ENCODE results near the gene LAMB4.

The LAMB4 gene

GRCh38 chr7:107998660-107999480 lies 131.3 kb downstream of the LAMB4 start:
- Histone ChIP-seq H4K8ac (ENCODE audit: low read depth, low read length) (no peak overlapping the region), H3K23ac (ENCODE audit: low read length) (no peak overlapping the region), H3K4me3 (ENCODE audit: low read length) (no peak overlapping the region), H2BK120ac (ENCODE audit: low read depth, low read length) (no peak overlapping the region), H3K36me3 (ENCODE audit: control insufficient read depth, insufficient read depth, low read length) (no peaks in the 10 kb centered on the region), H4K5ac (ENCODE audit: low read length) (no peak overlapping the region), H3K27ac (ENCODE audit: low read depth, low read length) (no peak overlapping the region), H3K18ac (ENCODE audit: low read length) (no peak overlapping the region), H3K4me1 (ENCODE audit: control insufficient read depth, low read depth, low read length) (peaks cover 4% of the 10 kb centered on the region), H2BK5ac (ENCODE audit: low read length) (no peak overlapping the region), H2AK5ac (ENCODE audit: low read length) (no peak overlapping the region), H2BK15ac (replicated peaks; ENCODE audit: low read depth) (no peak overlapping the region), H3K9ac (ENCODE audit: low read length) (no peak overlapping the region), H3K56ac (ENCODE audit: low read length) (no peak overlapping the region), H3K27me3 (ENCODE audit: insufficient read depth, low read length, poor library complexity) (no peaks in the 10 kb centered on the region), H3K79me1 (ENCODE audit: low read length) (peaks cover 2% of the 10 kb centered on the region), H3K4ac (ENCODE audit: low read depth, low read length) (no peak overlapping the region), H3K79me2 (ENCODE audit: control insufficient read depth, insufficient read depth, low read length) (no peaks in the 10 kb centered on the region), H3K4me2 (ENCODE audit: low read length) (no peak overlapping the region)
- no CpG with 5 or more reads among the region's 3 CpGs for WGBS (ENCODE audit: extremely low coverage, insufficient coverage, low lambda C conversion rate)
- DNase-seq: no peak

- peaks cover 4% of the 10 kb centered on the region for H3K4me1 ChIP-seq (ENCODE audit: control insufficient read depth, low read depth, low read length)
- no CpG with 5 or more reads among the region's 2 CpGs for WGBS (ENCODE audit: extremely low coverage, insufficient coverage, low lambda C conversion rate)
- H4K8ac ChIP-seq (ENCODE audit: low read depth, low read length): no peak overlapping the region
- H3K4ac ChIP-seq (ENCODE audit: low read depth, low read length): no peak overlapping the region
- no peak overlapping the region for H3K4me3 ChIP-seq (ENCODE audit: low read length)
- no peak for DNase-seq
- no peak overlapping the region for H3K27ac ChIP-seq (ENCODE audit: low read depth, low read length)
- H3K18ac ChIP-seq (ENCODE audit: low read length): no peak overlapping the region
- H3K4me2 ChIP-seq (ENCODE audit: low read length): no peak overlapping the region
- no peak overlapping the region for H2BK120ac ChIP-seq (ENCODE audit: low read depth, low read length)
- peaks cover 2% of the 10 kb centered on the region for H3K79me1 ChIP-seq (ENCODE audit: low read length)
- H3K9ac ChIP-seq (ENCODE audit: low read length): no peak overlapping the region
- no peak overlapping the region for H2BK5ac ChIP-seq (ENCODE audit: low read length)
- H3K23ac ChIP-seq (ENCODE audit: low read length): no peak overlapping the region
- H3K56ac ChIP-seq (ENCODE audit: low read length): no peak overlapping the region
- H3K27me3 ChIP-seq (ENCODE audit: insufficient read depth, low read length, poor library complexity): no peaks in the 10 kb centered on the region
- no peak overlapping the region for H4K5ac ChIP-seq (ENCODE audit: low read length)
- no peak overlapping the region for H2AK5ac ChIP-seq (ENCODE audit: low read length)
- H3K36me3 ChIP-seq (ENCODE audit: control insufficient read depth, insufficient read depth, low read length): no peaks in the 10 kb centered on the region
- no peaks in the 10 kb centered on the region for H3K79me2 ChIP-seq (ENCODE audit: control insufficient read depth, insufficient read depth, low read length)
- H2BK15ac ChIP-seq (replicated peaks; ENCODE audit: low read depth): no peak overlapping the region
These were observed 132.0 kb downstream of the LAMB4 start for GRCh38 chr7:107998150-107998549.

DNA sequence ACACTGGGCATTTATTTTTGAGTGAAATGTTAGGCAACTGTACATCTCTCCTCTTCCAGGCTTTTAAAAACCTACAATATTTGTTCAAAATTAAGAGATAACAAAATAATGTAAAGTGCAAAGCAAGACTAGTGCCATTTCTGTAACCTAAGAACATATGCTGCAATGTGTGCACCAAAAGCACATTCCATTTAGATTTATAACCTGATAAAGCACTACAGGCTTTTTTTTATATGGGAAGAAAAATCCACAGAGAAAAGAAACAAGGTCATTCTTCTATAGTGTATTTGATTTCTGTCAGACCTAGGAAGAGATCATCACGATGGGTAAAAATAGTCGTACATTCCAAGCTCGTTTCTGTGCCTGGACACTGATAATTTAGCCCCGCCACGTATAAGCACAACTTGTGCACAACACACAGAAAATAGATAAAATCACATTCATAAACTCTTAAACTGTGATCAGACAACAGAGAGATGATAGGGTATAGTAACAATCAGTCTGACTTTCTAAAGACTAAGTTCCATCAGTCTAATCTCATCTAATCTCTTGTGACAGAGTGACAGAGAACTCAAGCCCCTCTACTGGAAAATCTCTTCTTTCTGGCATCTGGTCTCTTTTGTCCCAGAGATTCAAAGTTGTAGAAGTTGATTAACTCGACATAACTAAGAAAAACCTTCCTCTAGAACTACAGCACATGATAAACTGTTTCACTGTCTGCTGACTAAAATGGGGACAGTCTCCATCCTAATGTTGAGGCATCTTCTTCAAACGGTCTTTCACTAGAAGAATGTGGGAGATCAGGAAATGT lies 133.9 kb downstream of the LAMB4 start:
- Histone ChIP-seq H3K9ac (ENCODE audit: low read length) (no peak overlapping the region), H3K4ac (ENCODE audit: low read depth, low read length) (no peak overlapping the region), H3K23ac (ENCODE audit: low read length) (no peak overlapping the region), H3K79me1 (ENCODE audit: low read length) (no peaks in the 10 kb centered on the region), H3K4me3 (ENCODE audit: low read length) (no peak overlapping the region), H2BK15ac (replicated peaks; ENCODE audit: low read depth) (no peak overlapping the region), H2AK5ac (ENCODE audit: low read length) (no peak overlapping the region), H4K8ac (ENCODE audit: low read depth, low read length) (no peak overlapping the region), H4K5ac (ENCODE audit: low read length) (no peak overlapping the region), H3K27ac (ENCODE audit: low read depth, low read length) (no peak overlapping the region), H3K27me3 (ENCODE audit: insufficient read depth, low read length, poor library complexity) (no peaks in the 10 kb centered on the region), H3K4me1 (ENCODE audit: control insufficient read depth, low read depth, low read length) (peaks cover 4% of the 10 kb centered on the region), H2BK120ac (ENCODE audit: low read depth, low read length) (no peak overlapping the region), H2BK5ac (ENCODE audit: low read length) (no peak overlapping the region), H3K36me3 (ENCODE audit: control insufficient read depth, insufficient read depth, low read length) (no peaks in the 10 kb centered on the region), H3K18ac (ENCODE audit: low read length) (no peak overlapping the region), H3K4me2 (ENCODE audit: low read length) (no peak overlapping the region), H3K56ac (ENCODE audit: low read length) (no peak overlapping the region), H3K79me2 (ENCODE audit: control insufficient read depth, insufficient read depth, low read length) (no peaks in the 10 kb centered on the region)
- no peak for DNase-seq
- WGBS (ENCODE audit: extremely low coverage, insufficient coverage, low lambda C conversion rate): no CpG with 5 or more reads among the region's 7 CpGs

DNA sequence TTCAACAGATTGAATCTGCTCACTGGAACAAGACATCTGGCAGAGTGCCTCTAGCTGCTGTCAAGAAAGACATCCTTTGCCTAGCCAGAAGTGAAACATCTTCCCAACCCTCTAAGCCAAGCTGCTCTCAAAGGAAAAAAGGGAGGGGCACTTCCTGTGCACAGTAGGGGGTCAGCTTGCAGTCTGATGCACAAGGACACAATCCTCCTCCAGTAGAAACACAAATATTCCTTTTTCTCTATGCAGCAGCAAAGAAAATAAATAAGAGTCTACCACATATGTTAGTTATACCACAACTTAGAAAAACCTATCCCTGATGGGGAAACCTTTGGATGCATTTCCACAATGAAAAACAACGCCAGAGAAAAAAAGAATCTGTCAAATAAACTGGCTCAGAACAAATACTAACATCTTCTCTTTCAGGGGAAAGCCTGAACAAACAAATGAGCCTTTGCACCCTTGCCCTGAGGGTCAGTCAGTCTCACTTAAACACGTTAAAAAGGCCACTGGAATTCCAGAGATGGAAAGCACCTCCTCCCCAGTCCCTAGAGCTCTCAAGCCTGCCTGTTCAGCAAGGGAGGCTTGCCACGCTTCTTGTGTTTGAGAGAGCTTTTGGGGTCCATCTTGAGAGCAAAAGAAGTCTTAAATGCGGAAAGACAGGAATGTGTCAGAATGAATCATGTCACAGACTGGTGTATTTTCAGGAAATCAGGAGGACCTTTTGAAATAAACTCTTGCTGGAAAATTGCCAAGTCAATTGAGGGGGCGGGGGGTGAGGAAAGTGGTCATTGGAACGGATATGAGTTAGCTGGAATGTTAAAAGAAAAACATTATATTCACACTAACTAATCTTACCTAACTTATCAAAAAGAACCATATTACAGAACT lies 134.7 kb downstream of the LAMB4 start:
- Histone ChIP-seq H3K56ac (ENCODE audit: low read length) (no peak overlapping the region), H3K79me2 (ENCODE audit: control insufficient read depth, insufficient read depth, low read length) (no peaks in the 10 kb centered on the region), H3K4me1 (ENCODE audit: control insufficient read depth, low read depth, low read length) (peaks cover 4% of the 10 kb centered on the region), H2BK15ac (replicated peaks; ENCODE audit: low read depth) (no peak overlapping the region), H2BK5ac (ENCODE audit: low read length) (no peak overlapping the region), H3K4me2 (ENCODE audit: low read length) (no peak overlapping the region), H2AK5ac (ENCODE audit: low read length) (no peak overlapping the region), H3K23ac (ENCODE audit: low read length) (no peak overlapping the region), H3K4ac (ENCODE audit: low read depth, low read length) (no peak overlapping the region), H4K5ac (ENCODE audit: low read length) (no peak overlapping the region), H3K79me1 (ENCODE audit: low read length) (no peaks in the 10 kb centered on the region), H3K27me3 (ENCODE audit: insufficient read depth, low read length, poor library complexity) (no peaks in the 10 kb centered on the region), H3K18ac (ENCODE audit: low read length) (no peak overlapping the region), H4K8ac (ENCODE audit: low read depth, low read length) (no peak overlapping the region), H3K4me3 (ENCODE audit: low read length) (no peak overlapping the region), H2BK120ac (ENCODE audit: low read depth, low read length) (no peak overlapping the region), H3K9ac (ENCODE audit: low read length) (no peak overlapping the region), H3K36me3 (ENCODE audit: control insufficient read depth, insufficient read depth, low read length) (no peaks in the 10 kb centered on the region), H3K27ac (ENCODE audit: low read depth, low read length) (peak overlapping the region; percentile 46)
- peak; percentile 89 for DNase-seq
- WGBS (ENCODE audit: extremely low coverage, insufficient coverage, low lambda C conversion rate): no CpG with 5 or more reads among the region's 6 CpGs

GRCh38 chr7:107994421-107995030 lies 135.6 kb downstream of the LAMB4 start:
- no peaks in the 10 kb centered on the region for H3K36me3 ChIP-seq (ENCODE audit: control insufficient read depth, insufficient read depth, low read length)
- H3K4ac ChIP-seq (ENCODE audit: low read depth, low read length): no peak overlapping the region
- no peak overlapping the region for H3K18ac ChIP-seq (ENCODE audit: low read length)
- H3K4me3 ChIP-seq (ENCODE audit: low read length): no peak overlapping the region
- H2AK5ac ChIP-seq (ENCODE audit: low read length): no peak overlapping the region
- no peak overlapping the region for H4K5ac ChIP-seq (ENCODE audit: low read length)
- H3K4me2 ChIP-seq (ENCODE audit: low read length): no peak overlapping the region
- no peak overlapping the region for H2BK5ac ChIP-seq (ENCODE audit: low read length)
- no peaks in the 10 kb centered on the region for H3K79me2 ChIP-seq (ENCODE audit: control insufficient read depth, insufficient read depth, low read length)
- H3K27ac ChIP-seq (ENCODE audit: low read depth, low read length): no peak overlapping the region
- H4K8ac ChIP-seq (ENCODE audit: low read depth, low read length): no peak overlapping the region
- H3K27me3 ChIP-seq (ENCODE audit: insufficient read depth, low read length, poor library complexity): no peaks in the 10 kb centered on the region
- no peak overlapping the region for H3K56ac ChIP-seq (ENCODE audit: low read length)
- no peak overlapping the region for H2BK15ac ChIP-seq (replicated peaks; ENCODE audit: low read depth)
- no peak for DNase-seq
- no peaks in the 10 kb centered on the region for H3K79me1 ChIP-seq (ENCODE audit: low read length)
- H3K23ac ChIP-seq (ENCODE audit: low read length): no peak overlapping the region
- no CpG with 5 or more reads among the region's 2 CpGs for WGBS (ENCODE audit: extremely low coverage, insufficient coverage, low lambda C conversion rate)
- H3K9ac ChIP-seq (ENCODE audit: low read length): no peak overlapping the region
- no peak overlapping the region for H2BK120ac ChIP-seq (ENCODE audit: low read depth, low read length)
- peaks cover 2% of the 10 kb centered on the region for H3K4me1 ChIP-seq (ENCODE audit: control insufficient read depth, low read depth, low read length)

Data from mesendoderm (in vitro differentiated cells).